ENCODE results near the gene FAM50A. TPM values are rescaled to one million over a fixed set of nuclear protein-coding genes. Genes with fewer than 3 reads are reported as not detected.

FAM50A gene
- total and polyA plus RNA-seq, 11 donors, result 27.7 to 119 (median 43.1) TPM

DNA sequence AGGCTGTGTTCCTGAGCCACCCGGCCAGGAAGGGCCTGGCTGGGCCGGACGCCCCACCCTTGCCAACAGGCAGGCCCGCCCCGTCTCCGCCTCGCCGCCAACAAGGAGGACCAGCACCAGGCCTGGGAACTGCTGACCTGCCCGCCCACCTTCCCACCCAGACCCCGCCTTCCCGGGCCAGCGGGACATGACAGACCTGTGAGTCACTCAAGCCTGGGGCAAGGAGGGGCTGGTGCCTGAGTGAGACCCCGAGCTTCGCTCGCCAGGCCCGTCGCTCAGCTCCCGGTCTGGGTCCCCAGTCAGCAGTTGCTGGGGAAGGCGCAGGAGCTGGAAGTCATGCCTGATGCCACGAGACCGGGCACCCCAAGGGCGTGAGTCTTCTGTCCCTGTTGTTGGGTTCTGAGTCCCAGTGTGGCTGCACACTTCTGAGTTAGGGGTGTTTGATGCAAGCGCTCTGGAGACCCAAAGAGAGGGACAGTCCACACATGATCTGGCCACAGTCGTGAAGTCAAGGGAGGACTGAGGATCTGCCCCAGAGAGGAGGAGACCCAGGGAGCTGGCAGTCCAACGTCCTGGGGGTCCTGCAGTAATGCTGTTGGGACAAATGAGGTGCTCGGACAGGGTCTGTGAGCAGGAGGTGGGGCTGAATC is 34.6 kb upstream of the FAM50A start, which contains the start of gene DNASE1L1:
DNASE1L1 (minus strand) TSS at position 33 of the 650 bp plus-strand sequence. CDS start 3,686 bp downstream, outside the sequence.
- WGBS, 4 donors, result 29 to 61% (median 38%) methylated on average over 16 to 26 of the region's 26 CpGs
- Histone ChIP-seq H3K27ac (peak within 1 kb of the TSS; percentile 47 to 82 (median 75)), H3K36me3 (peaks cover 0 to 10% (median 0%) of the 10 kb centered on the region in 9 donors), H3K4me1 (peaks cover 0 to 28% (median 8%) of the 10 kb centered on the region in 12 donors), H3K9me3 (no peaks in the 10 kb centered on the region), H3K27me3 (no peaks in the 10 kb centered on the region), H3K4me3 (peak within 1 kb of the TSS in 11 of 12 donors; percentile 11 to 57 (median 48))
- ATAC-seq (peak; percentile 50 to 84 (median 67)), DNase-seq (peak; percentile 83 to 91 (median 85))
- intact Hi-C loops (cut with DNase I), result no loop called here
- TF ChIP-seq POLR2A (IDR thresholded peaks at IDR 0.05), result no peak
- TF ChIP-seq, protein P1, sequence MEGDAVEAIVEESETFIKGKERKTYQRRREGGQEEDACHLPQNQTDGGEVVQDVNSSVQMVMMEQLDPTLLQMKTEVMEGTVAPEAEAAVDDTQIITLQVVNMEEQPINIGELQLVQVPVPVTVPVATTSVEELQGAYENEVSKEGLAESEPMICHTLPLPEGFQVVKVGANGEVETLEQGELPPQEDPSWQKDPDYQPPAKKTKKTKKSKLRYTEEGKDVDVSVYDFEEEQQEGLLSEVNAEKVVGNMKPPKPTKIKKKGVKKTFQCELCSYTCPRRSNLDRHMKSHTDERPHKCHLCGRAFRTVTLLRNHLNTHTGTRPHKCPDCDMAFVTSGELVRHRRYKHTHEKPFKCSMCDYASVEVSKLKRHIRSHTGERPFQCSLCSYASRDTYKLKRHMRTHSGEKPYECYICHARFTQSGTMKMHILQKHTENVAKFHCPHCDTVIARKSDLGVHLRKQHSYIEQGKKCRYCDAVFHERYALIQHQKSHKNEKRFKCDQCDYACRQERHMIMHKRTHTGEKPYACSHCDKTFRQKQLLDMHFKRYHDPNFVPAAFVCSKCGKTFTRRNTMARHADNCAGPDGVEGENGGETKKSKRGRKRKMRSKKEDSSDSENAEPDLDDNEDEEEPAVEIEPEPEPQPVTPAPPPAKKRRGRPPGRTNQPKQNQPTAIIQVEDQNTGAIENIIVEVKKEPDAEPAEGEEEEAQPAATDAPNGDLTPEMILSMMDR (IDR thresholded peaks at IDR 0.05), result no peak

DNA sequence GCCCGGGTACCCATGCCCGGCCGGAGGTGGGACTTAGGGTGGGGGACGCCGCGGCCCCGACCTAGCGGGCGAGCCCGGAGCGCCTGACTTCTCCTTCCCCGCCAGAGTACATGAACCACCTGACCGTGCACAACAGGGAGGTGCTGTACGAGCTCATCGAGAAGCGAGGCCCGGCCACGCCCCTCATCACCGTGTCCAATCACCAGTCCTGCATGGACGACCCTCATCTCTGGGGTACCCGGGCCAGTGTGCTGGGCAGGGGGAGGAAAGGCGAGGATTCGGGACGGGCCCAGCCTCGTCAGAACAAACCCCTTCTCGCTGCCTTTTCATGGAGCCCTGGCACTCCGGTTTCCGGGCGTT is 32.0 kb upstream of the FAM50A start:
- H3K4me1 ChIP-seq, result peaks cover 0 to 28% (median 8%) of the 10 kb centered on the region in 12 donors
- no peaks in the 10 kb centered on the region for H3K27me3 ChIP-seq
- intact Hi-C loops (cut with DNase I), result loop anchor here in 1 of 10 donors (2.0 kb wide), 1 partner anchor 25 kb away; the partner anchor contains the start of gene GDI1
- no peaks in the 10 kb centered on the region for H3K9me3 ChIP-seq
- H3K27ac ChIP-seq, result peak overlapping the region; percentile 92 to 99 (median 96)
- ATAC-seq (peak; percentile 64 to 81 (median 79)), DNase-seq (peak; percentile 57 to 77 (median 71))
- peaks cover 0 to 15% (median 5%) of the 10 kb centered on the region in 9 donors for H3K36me3 ChIP-seq
- WGBS, 4 donors, result 1 to 64% (median 19%) methylated on average over 17 to 29 of the region's 29 CpGs
- TF ChIP-seq POLR2A (IDR thresholded peaks at IDR 0.05), result peak in 1 of 2 donors; percentile 7
- TF ChIP-seq, protein P1 (IDR thresholded peaks at IDR 0.05), result no peak
- H3K4me3 ChIP-seq, result peak overlapping the region; percentile 51 to 97 (median 80)

DNA sequence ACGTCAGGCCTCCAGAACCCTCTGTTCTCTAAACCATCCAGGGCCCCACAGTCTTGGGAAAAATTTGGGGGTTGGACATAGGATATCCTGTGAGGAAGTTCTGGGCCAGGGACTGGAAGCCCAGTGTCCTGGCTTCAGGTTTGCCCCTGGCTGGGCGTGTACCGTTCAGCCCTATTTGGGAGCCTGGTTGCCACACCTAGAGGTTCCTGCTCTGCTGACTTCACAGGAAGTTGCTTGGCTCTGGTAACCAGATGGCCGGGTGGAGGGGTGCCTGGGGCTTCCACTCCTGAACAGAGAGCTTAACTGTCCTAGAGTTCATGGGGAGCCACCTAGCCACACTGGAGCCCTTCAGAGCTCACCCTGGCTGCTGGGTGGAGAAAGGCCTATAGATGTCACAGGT is 31.5 kb upstream of the FAM50A start:
- WGBS, 4 donors, result 28 to 56% (median 37%) methylated on average over 4 of the region's 4 CpGs

More for the DNA sequence above, 31.5 kb upstream of the FAM50A start:
- no peaks in the 10 kb centered on the region for H3K27me3 ChIP-seq
- peaks cover 0 to 28% (median 8%) of the 10 kb centered on the region in 12 donors for H3K4me1 ChIP-seq
- H3K36me3 ChIP-seq, result peaks cover 0 to 15% (median 5%) of the 10 kb centered on the region in 9 donors
- TF ChIP-seq POLR2A (IDR thresholded peaks at IDR 0.05), result no peak
- TF ChIP-seq, protein P1 (IDR thresholded peaks at IDR 0.05), result no peak
- peak overlapping the region in 10 of 12 donors; percentile 52 to 97 (median 80) for H3K4me3 ChIP-seq
- no peaks in the 10 kb centered on the region for H3K9me3 ChIP-seq
- peak in 4 of 5 donors; percentile 25 to 64 (median 52) for DNase-seq
- H3K27ac ChIP-seq, result peak overlapping the region; percentile 92 to 99 (median 96)
- peak; percentile 19 to 73 (median 57) for ATAC-seq
- intact Hi-C loops (cut with DNase I), result loop anchor here in 1 of 10 donors (2.0 kb wide), 1 partner anchor 24 kb away; the partner anchor contains the start of gene GDI1

All from heart left ventricle (tissue), 16 donors.